ENCODE measurements around the gene PLAAT1.

PLAAT1 gene

GRCh38 chr3:193240850-193241706 lies at the start of gene PLAAT1:
TSS of gene PLAAT1 (plus strand) at chr3:193241222. CDS start at chr3:193255651, 14,429 bp downstream.
- TF ChIP-seq, protein P1, sequence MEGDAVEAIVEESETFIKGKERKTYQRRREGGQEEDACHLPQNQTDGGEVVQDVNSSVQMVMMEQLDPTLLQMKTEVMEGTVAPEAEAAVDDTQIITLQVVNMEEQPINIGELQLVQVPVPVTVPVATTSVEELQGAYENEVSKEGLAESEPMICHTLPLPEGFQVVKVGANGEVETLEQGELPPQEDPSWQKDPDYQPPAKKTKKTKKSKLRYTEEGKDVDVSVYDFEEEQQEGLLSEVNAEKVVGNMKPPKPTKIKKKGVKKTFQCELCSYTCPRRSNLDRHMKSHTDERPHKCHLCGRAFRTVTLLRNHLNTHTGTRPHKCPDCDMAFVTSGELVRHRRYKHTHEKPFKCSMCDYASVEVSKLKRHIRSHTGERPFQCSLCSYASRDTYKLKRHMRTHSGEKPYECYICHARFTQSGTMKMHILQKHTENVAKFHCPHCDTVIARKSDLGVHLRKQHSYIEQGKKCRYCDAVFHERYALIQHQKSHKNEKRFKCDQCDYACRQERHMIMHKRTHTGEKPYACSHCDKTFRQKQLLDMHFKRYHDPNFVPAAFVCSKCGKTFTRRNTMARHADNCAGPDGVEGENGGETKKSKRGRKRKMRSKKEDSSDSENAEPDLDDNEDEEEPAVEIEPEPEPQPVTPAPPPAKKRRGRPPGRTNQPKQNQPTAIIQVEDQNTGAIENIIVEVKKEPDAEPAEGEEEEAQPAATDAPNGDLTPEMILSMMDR (IDR thresholded peaks at IDR 0.05; ENCODE audit: extremely low read depth, missing control alignments): no peak
- peak; percentile 53 for DNase-seq (ENCODE audit: low spot score)

DNA sequence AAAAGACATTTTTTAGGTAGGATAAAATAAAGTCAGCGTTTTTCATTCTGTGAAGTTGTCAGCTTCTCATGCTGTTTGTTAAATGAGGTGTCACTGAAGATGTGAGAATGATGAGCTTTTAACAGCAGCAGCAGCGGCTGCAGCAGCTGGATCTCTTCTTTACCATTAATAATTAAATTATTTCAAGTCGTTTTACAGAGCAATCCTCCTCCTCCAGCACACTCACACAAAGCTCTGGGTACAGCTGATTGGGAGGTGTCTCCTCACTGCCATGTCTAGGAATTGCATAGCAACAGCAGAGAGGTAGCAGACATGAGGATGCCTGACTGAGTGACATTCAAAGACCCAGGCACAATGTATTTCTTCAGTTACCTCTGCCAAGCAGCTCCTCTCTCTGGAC lies 46.7 kb upstream of the PLAAT1 start:
- TF ChIP-seq, protein P1 (IDR thresholded peaks at IDR 0.05; ENCODE audit: extremely low read depth, missing control alignments): no peak
- DNase-seq (ENCODE audit: low spot score): no peak

GRCh38 chr3:193196746-193197145 lies 44.3 kb upstream of the PLAAT1 start:
- no peak for DNase-seq (ENCODE audit: low spot score)
- TF ChIP-seq, protein P1 (IDR thresholded peaks at IDR 0.05; ENCODE audit: extremely low read depth, missing control alignments): no peak

DNA sequence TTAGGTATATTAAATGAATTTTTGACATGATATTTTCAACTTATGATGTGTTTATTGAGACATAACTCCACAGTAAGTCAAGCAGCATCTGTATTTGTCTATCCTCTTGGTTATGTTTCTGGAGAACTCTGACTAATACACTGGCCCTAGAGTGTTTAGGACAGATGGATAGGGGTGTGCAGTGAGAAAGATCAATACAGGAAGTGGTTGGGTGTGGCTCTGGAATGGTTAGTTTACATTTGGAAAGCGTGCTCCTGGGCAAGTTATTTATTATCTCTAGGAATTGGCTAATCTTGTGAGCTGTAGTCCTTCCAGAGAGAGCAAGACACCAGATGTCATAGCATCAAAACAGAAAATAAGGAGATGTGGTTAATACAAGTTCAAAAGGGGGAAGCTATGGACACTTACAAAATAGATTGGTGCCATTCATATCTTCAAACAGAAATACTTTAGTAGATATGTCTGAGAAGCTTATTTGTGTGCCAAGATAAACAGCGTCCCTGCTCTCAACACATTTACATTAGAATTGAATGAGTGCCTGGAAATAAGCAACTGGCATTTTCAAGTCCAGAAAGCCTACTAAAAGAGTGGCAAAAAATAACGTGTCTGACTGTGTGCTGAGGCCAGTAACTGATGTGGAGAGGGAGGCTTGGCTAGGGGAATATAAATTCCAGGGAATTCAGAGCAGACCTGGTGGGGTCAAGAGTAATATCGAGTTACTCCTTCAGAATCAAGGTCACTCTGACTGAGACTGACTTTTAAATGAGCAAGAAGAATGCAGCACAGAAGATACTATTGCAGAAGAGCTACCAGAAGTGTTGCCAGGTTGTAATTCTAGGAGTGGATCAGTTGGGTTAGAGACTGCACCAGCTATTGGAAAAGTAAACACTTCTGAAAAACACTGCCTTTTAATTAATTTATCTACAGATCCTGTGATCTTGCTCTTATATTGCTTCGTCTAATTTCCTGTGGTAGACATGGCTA lies 33.4 kb upstream of the PLAAT1 start:
- no peak for DNase-seq (ENCODE audit: low spot score)
- TF ChIP-seq, protein P1 (IDR thresholded peaks at IDR 0.05; ENCODE audit: extremely low read depth, missing control alignments): no peak

DNA sequence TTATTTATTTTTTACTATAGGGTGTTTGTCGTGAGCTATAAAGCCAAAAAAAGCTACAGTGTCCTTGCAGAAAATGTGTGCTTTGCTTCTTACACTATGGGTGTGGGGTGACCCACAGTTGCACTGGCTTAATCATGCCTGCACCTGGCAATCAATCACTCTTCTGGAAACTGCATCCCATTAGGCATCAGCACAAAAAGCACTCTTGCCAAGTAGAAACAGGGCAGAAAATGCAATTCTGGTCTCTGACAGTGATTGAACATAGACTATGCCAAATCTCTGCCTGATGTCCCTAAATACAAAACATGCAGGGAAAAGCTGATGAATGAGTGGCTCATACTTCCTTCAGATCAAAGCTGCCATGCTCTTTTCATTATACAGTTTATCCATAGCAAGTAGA lies 30.4 kb upstream of the PLAAT1 start:
- TF ChIP-seq, protein P1 (IDR thresholded peaks at IDR 0.05; ENCODE audit: extremely low read depth, missing control alignments): no peak
- no peak for DNase-seq (ENCODE audit: low spot score)

DNA sequence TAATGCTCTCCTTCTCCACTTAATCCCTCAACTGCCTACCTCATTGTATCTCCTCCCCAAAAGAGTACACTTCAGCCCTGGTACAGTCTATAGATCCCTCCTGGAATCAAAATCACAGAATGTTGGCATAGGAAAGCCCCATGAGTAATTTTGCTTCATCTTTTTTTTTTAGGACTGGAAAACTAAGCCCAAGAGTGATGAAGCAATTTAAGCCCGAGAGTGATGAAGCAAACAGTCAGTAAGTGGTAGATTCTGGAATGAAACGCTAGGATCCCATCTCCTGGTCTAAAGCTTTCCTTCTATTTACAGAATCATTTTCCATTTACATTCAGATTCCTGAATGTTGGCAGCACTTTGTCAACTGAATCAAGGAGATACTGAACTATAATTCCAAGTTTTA lies 29.8 kb upstream of the PLAAT1 start:
- TF ChIP-seq, protein P1 (IDR thresholded peaks at IDR 0.05; ENCODE audit: extremely low read depth, missing control alignments): no peak
- DNase-seq (ENCODE audit: low spot score): no peak

DNA sequence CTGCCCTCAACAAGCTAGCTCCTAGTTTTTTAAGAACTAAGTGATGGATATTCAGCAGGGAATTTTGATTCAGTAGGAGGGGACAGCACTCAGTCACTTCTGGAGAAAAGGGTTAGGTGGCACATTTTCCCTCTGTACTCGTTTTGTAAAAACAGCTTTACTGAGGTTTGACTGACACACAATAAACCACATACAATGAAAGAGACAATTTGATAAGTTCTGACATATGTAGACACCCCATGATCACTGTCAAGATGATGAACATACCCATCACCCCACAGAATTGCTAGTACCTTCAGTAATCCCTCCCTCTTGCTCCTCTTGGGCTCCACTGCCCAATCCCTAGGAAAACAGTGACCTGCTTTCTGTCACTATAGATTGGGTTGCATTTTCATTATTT lies 29.0 kb upstream of the PLAAT1 start:
- DNase-seq (ENCODE audit: low spot score): no peak
- TF ChIP-seq, protein P1 (IDR thresholded peaks at IDR 0.05; ENCODE audit: extremely low read depth, missing control alignments): no peak
